PFSK-1 (cell line): ENCODE data around the gene ACKR3.

Source experiments
- FOXP2 ChIP-seq: optimal IDR thresholded peaks from 2 replicates; pipeline ENCODE3; 2011; ENCODE audit warnings: borderline replicate concordance, control low read depth, inconsistent platforms; ENCODE audit not compliant: insufficient read depth; ENCODE audit errors: extremely low read length, extremely low read depth
- POLR2AphosphoS5 ChIP-seq: IDR thresholded peaks from 2 replicates; pipeline ENCODE4 v1.6.1; 2012; ENCODE audit warnings: low read depth, mild to moderate bottlenecking, control low read depth, low read length, moderate library complexity
- SIN3A ChIP-seq: IDR thresholded peaks from 2 replicates; pipeline ENCODE4 v1.6.1; 2012; ENCODE audit warnings: mild to moderate bottlenecking, low read length, moderate library complexity, borderline replicate concordance; ENCODE audit not compliant: insufficient read depth
- TAF1 ChIP-seq: IDR thresholded peaks from 2 replicates; pipeline ENCODE4 v1.6.1; 2012; ENCODE audit warnings: low read length, control low read depth, borderline replicate concordance; ENCODE audit not compliant: insufficient read depth
- TF ChIP-seq, protein P1 (sequence below), 2 experiments: IDR thresholded peaks; 2 replicates each; pipeline versions ENCODE4 v1.6.1 to v1.8.0; 2011 to 2012; ENCODE audit warnings: low read depth in 2 of 2, low read length in 2 of 2, control low read depth in 1 of 2, inconsistent platforms in 1 of 2, mild to moderate bottlenecking in 1 of 2, moderate library complexity in 1 of 2; ENCODE audit not compliant: insufficient read depth in 1 of 2

The ACKR3 gene

DNA sequence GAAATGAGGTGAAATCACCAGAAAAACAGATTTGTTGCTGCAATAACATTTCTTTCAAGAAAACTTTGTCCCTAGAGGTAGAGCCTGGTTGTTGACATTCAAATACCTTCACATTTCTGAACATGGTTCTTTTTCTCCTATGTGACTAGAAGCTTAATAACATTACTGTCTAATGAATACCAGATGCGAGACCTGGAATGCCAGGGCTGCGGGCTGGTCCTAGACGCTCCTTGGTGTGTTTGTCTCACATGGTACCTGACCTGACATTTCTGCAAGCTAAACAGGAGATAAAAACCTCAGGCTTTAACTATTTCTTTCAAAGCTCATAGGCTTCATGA, 38.5 kb downstream of the ACKR3 start:
- TF ChIP-seq, protein P1, sequence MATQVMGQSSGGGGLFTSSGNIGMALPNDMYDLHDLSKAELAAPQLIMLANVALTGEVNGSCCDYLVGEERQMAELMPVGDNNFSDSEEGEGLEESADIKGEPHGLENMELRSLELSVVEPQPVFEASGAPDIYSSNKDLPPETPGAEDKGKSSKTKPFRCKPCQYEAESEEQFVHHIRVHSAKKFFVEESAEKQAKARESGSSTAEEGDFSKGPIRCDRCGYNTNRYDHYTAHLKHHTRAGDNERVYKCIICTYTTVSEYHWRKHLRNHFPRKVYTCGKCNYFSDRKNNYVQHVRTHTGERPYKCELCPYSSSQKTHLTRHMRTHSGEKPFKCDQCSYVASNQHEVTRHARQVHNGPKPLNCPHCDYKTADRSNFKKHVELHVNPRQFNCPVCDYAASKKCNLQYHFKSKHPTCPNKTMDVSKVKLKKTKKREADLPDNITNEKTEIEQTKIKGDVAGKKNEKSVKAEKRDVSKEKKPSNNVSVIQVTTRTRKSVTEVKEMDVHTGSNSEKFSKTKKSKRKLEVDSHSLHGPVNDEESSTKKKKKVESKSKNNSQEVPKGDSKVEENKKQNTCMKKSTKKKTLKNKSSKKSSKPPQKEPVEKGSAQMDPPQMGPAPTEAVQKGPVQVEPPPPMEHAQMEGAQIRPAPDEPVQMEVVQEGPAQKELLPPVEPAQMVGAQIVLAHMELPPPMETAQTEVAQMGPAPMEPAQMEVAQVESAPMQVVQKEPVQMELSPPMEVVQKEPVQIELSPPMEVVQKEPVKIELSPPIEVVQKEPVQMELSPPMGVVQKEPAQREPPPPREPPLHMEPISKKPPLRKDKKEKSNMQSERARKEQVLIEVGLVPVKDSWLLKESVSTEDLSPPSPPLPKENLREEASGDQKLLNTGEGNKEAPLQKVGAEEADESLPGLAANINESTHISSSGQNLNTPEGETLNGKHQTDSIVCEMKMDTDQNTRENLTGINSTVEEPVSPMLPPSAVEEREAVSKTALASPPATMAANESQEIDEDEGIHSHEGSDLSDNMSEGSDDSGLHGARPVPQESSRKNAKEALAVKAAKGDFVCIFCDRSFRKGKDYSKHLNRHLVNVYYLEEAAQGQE (IDR thresholded peaks at IDR 0.05; ENCODE audit: insufficient read depth in 1 of 2, low read depth in 2 of 2, low read length in 2 of 2), result no peak
- no peak for TF ChIP-seq POLR2AphosphoS5
- TF ChIP-seq TAF1, result no peak
- TF ChIP-seq FOXP2, result no peak
- TF ChIP-seq SIN3A, result no peak

DNA sequence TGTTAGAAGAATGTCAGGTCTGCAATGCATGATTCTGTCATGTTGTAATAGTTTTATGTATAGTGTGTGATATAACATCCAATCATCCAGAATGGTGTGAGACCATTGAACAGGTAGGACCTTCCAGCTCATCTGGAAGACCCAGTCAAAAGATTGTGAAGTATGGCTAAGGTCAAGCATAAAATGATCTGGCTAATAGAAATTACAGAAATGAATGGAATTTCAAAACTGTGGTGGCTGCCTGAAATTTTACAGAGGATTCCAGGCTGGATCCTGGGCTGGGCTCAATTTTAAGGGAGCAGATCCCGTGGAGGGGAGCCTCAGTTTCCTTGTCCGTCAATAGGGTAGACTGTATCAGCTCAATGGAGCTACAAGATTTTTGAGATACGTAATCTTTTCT, 39.1 kb downstream of the ACKR3 start:
- TF ChIP-seq FOXP2 (no peak), SIN3A (no peak), TAF1 (no peak), POLR2AphosphoS5 (no peak)
- TF ChIP-seq, protein P1 (IDR thresholded peaks at IDR 0.05; ENCODE audit: insufficient read depth in 1 of 2, low read depth in 2 of 2, low read length in 2 of 2), result no peak

DNA sequence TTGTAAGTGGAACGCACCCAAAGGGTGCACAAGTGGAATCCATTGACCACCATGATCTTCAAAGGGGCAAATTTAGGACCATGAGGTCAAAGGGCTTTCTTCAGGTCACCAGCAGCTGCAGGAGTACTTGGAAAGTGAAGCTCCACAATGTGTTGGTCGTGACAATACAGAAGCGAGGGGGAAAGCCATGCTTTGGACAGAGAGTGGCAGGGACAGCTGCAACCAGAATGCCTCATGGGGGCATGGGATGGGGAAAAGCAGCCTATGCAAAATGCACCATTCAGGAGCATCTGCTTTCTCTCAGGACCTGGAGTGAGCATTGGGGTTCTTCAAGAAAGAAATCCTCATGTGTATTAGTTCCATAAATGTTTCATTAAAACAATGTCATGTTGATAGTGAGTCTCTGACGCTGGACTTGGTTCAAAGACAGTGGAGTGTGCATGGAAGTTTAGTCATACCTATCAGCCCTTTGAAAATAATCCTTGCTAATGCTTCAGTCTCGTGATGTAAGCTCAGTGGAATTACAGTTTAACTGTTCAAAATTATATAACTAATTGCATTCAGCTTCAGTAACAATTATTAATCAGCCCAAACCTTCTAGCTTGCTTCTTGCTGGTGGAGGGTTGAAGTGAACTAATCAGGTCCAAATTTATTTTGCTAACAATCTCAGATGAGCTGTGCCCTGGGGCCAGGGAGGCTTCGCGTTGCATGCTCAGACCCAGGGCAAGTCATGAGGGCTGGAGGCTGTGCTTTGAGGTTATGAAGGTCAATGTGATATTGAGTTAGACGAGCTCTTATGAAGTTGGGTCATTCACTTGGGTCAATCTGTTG, 41.6 kb downstream of the ACKR3 start:
- TF ChIP-seq POLR2AphosphoS5 (no peak), TAF1 (no peak), FOXP2 (no peak), SIN3A (no peak)
- TF ChIP-seq, protein P1 (IDR thresholded peaks at IDR 0.05; ENCODE audit: insufficient read depth in 1 of 2, low read depth in 2 of 2, low read length in 2 of 2), result no peak

DNA sequence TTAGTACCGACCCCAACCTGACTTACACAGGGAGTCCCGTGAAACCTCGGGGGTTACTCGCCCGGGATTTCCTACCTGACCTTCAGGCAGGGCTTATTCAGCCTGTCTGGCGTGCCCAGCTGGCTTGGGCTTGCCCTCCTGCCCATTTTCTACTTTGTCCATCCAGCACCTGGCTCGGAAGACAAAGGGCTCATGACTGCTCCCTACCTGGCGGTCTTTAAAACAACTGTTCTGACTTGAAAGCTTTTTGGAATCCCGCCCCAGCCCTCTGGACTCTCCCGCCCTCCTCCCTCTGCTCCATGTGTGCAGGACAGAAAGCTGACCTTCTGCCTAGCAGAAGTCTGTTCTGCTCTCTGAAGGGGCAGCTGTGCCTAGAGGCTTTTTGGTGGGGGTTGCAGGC, 43.1 kb downstream of the ACKR3 start:
- TF ChIP-seq FOXP2, result no peak
- TF ChIP-seq SIN3A, result no peak
- no peak for TF ChIP-seq TAF1
- TF ChIP-seq, protein P1 (IDR thresholded peaks at IDR 0.05; ENCODE audit: insufficient read depth in 1 of 2, low read depth in 2 of 2, low read length in 2 of 2), result no peak
- TF ChIP-seq POLR2AphosphoS5, result no peak

DNA sequence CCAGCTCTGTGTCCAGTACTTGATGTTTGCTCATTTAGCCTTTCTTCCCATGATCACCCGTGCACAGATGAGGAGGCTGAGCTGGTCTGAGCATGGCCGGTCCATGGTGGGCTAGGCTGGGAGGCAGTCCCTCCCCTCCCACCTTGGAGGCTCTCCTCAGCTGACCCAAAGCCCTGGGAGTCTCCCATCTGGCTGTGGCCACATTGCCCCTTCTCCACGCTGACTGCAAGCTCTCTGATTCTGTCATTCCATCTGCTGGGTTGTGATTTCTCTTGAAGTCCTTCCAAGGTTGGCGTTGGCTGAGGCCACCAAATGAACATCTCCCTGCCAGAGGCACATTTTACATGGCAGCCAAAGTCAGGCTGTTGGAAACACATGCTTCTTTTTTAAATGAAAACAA, 44.0 kb downstream of the ACKR3 start:
- TF ChIP-seq POLR2AphosphoS5 (no peak), TAF1 (no peak), SIN3A (no peak)
- TF ChIP-seq, protein P1 (IDR thresholded peaks at IDR 0.05; ENCODE audit: insufficient read depth in 1 of 2, low read depth in 2 of 2, low read length in 2 of 2), result no peak
